ENCODE data around the gene KNG1. TPM values are rescaled to one million over a fixed set of nuclear protein-coding genes. Genes with fewer than 3 reads are reported as not detected.

The KNG1 gene
- total and polyA plus RNA-seq, 2 of the 8 experiments (the other 6 are each of a cell fraction or from before 2014, with no cell fraction given): 0.05 TPM; not detected in 1

GRCh38 chr3:186669378-186670084 lies 47.6 kb upstream of the KNG1 start:
- DNase-seq (ENCODE audit: low read depth in 1 of 2, low spot score in 2 of 2) (no peak), FAIRE-seq (peak; percentile 45)
- Histone ChIP-seq H3K9ac (replicated peaks in 1 of 4; ENCODE audit: extremely low read depth in 1 of 4, low read depth in 3 of 4, low read length in 3 of 4) (no peak overlapping the region), H3K79me2 (ENCODE audit: control insufficient read depth in 1 of 2, insufficient read depth in 2 of 2, low read length in 2 of 2) (no peaks in the 10 kb centered on the region), H3K56ac (replicated peaks; ENCODE audit: insufficient read length, low read depth, low read length) (no peak overlapping the region), H2BK15ac (ENCODE audit: low read length) (no peak overlapping the region), H4K8ac (ENCODE audit: extremely low read depth, insufficient read depth, low read length) (no peak overlapping the region), H2BK5ac (ENCODE audit: low read depth, low read length) (peak overlapping the region; percentile 17; the same call in 1 of the 2 replicates), H3K23ac (ENCODE audit: insufficient read length) (no peak overlapping the region), H4K91ac (replicated peaks; ENCODE audit: insufficient read length, low read length) (no peak overlapping the region), H3K18ac (ENCODE audit: extremely low read depth, low read length) (no peak overlapping the region), H3K27ac (ENCODE audit: low read depth, low read length) (no peak overlapping the region), H3K4ac (replicated peaks; ENCODE audit: insufficient read length, low read depth, low read length) (no peak overlapping the region), H2BK12ac (ENCODE audit: low read depth, low read length) (0 out of 2 replicates have a peak overlapping the region, but pooled peaks have one; percentile 20), H3K4me3 (ENCODE audit: extremely low read depth in 1 of 4, insufficient read depth in 2 of 4, low read depth in 3 of 4, low read length in 4 of 4) (no peak overlapping the region), H4K20me1 (replicated peaks in 1 of 2; ENCODE audit: control insufficient read depth in 1 of 2, insufficient read depth in 2 of 2, low read length in 2 of 2) (no peaks in the 10 kb centered on the region), H4K5ac (ENCODE audit: insufficient read length, low read depth, low read length) (no peak overlapping the region), H3K36me3 (ENCODE audit: control insufficient read depth in 2 of 4, insufficient read depth in 4 of 4, low read length in 3 of 4) (no peaks in the 10 kb centered on the region), H3K23me2 (ENCODE audit: low read depth, low read length) (no peaks in the 10 kb centered on the region), H2AK5ac (ENCODE audit: low read depth, low read length) (no peak overlapping the region; the same call in 1 of the 2 replicates), H2AFZ (ENCODE audit: low read length) (no peak overlapping the region), H2BK120ac (replicated peaks; ENCODE audit: low read depth, low read length) (peak overlapping the region; percentile 26), H3K27me3 (replicated peaks in 1 of 4; ENCODE audit: control insufficient read depth in 3 of 4, extremely low read depth in 1 of 4, insufficient read depth in 3 of 4, low read length in 3 of 4) (no peaks in the 10 kb centered on the region), H3K9me3 (ENCODE audit: insufficient read depth in 2 of 2, low read depth in 1 of 2, low read length in 1 of 2) (no peaks in the 10 kb centered on the region), H3K4me2 (ENCODE audit: insufficient read depth in 1 of 2, low read depth in 2 of 2, low read length in 2 of 2) (no peak overlapping the region), H3K4me1 (replicated peaks in 1 of 4; ENCODE audit: control insufficient read depth in 3 of 4, insufficient read depth in 4 of 4, low read length in 3 of 4) (peaks cover 0 to 8% (median 2%) of the 10 kb centered on the region in 4 experiments; a peak in 3 of 7 replicates), H3K14ac (ENCODE audit: insufficient read length) (no peak overlapping the region), H3K79me1 (ENCODE audit: low read depth, low read length) (no peaks in the 10 kb centered on the region), H2BK20ac (ENCODE audit: low read length) (peak overlapping the region; percentile 63; the same call in 1 of the 2 replicates)
- 87% methylated on average over 2 of the region's 2 CpGs; no CpG with 5 or more reads in 1 of the 2 experiments for WGBS, 2 experiments (ENCODE audit: extremely low coverage in 1 of 2, insufficient coverage in 1 of 2, insufficient read length in 1 of 2, insufficient replicate concordance in 2 of 2, low coverage in 1 of 2, low lambda C conversion rate in 2 of 2, missing lambda C conversion rate in 1 of 2)
- CTCF ChIA-PET (ENCODE audit: partially characterized antibody): interaction anchor here (0.9 to 1.5 kb wide), 4 partner anchors 9 to 54 kb away, joined by 3 to 5 read pairs (median 4); no protein-coding TSS in a partner anchor
- POLR2A ChIA-PET (ENCODE audit: partially characterized antibody): interaction anchor here (1.0 kb wide), 1 partner anchor 114 kb away, joined by 3 read pairs; no protein-coding TSS in a partner anchor
- TF ChIP-seq RXRA (IDR thresholded peaks at IDR 0.05; ENCODE audit: insufficient read depth, low read depth, low read length) (no peak), EP300 (IDR thresholded peaks at IDR 0.05; ENCODE audit: borderline replicate concordance in 1 of 2, low read depth in 2 of 2, low read length in 2 of 2) (no peak), KDM5A (IDR thresholded peaks at IDR 0.05; ENCODE audit: low read length) (no peak), ATF2 (IDR thresholded peaks at IDR 0.05; ENCODE audit: low read length) (no peak), CEBPB (IDR thresholded peaks at IDR 0.05; ENCODE audit: low read depth, low read length) (peak; percentile 6; the same call in 1 of the 2 replicates), MAFK (IDR thresholded peaks at IDR 0.05; ENCODE audit: low read depth, low read length) (0 out of 2 replicates have a peak, but pooled peaks have one; percentile 20), POLR2A (IDR thresholded peaks at IDR 0.05; ENCODE audit: control extremely low read depth in 1 of 2, low read depth in 2 of 2, low read length in 2 of 2) (no peak), TEAD4 (IDR thresholded peaks at IDR 0.05; ENCODE audit: low read depth, low read length) (no peak), KDM4A (IDR thresholded peaks at IDR 0.05; ENCODE audit: low read depth, low read length, severe bottlenecking) (no peak), CHD1 (IDR thresholded peaks at IDR 0.05; ENCODE audit: low read depth, low read length) (no peak), GABPA (IDR thresholded peaks at IDR 0.05; ENCODE audit: borderline replicate concordance, insufficient read depth, low read length) (no peak)

All from H1 (cell line).